DMS79 treated with DMSO at 0.1 percent for 48 hours (cell line): Measurements from ENCODE around the gene HFE.
"Not testable (repeated sequence)": the region's sequence is repeated elsewhere in the genome, so short reads cannot be mapped to it uniquely, and the experiment has no call there.

Experiments
- DNase-seq: peaks from one replicate; lab custom pipeline; 2025; lab: John Stamatoyannopoulos, UW

Gene HFE

GRCh38 chr6:26113570-26113969 is 26.3 kb downstream of the HFE start:
- DNase-seq, result no peak

GRCh38 chr6:26115226-26115625 is 28.0 kb downstream of the HFE start:
- DNase-seq, result no peak

GRCh38 chr6:26116267-26116666 is 29.0 kb downstream of the HFE start:
- DNase-seq, result no peak

- no peak for DNase-seq
These were observed 31.8 kb downstream of the HFE start for GRCh38 chr6:26118999-26119398.

GRCh38 chr6:26120115-26120514 is 32.9 kb downstream of the HFE start:
- not testable (repeated sequence) for DNase-seq

GRCh38 chr6:26120807-26121140 is 33.5 kb downstream of the HFE start:
- DNase-seq, result no peak

- no peak for DNase-seq
These were observed 34.1 kb downstream of the HFE start for GRCh38 chr6:26121141-26122004.

GRCh38 chr6:26122005-26122388 is 34.8 kb downstream of the HFE start:
- no peak for DNase-seq

- DNase-seq, result no peak
These were observed 35.2 kb downstream of the HFE start for GRCh38 chr6:26122402-26122792.

- DNase-seq, result peak; percentile 87
These were observed 35.8 kb downstream of the HFE start for GRCh38 chr6:26122793-26123674.

- DNase-seq, result no peak
These were observed 36.4 kb downstream of the HFE start for GRCh38 chr6:26123675-26123946.

GRCh38 chr6:26123947-26124780 is 36.9 kb downstream of the HFE start:
- DNase-seq, result peak; percentile 83

- no peak for DNase-seq
These were observed 37.8 kb downstream of the HFE start for GRCh38 chr6:26124781-26125685.

GRCh38 chr6:26126394-26127235 is 39.4 kb downstream of the HFE start:
- DNase-seq, result no peak

GRCh38 chr6:26128013-26128771 is 41.0 kb downstream of the HFE start:
- DNase-seq, result no peak

- DNase-seq, result no peak
These were observed 42.4 kb downstream of the HFE start for GRCh38 chr6:26129656-26130055.

GRCh38 chr6:26130581-26131249 is 43.5 kb downstream of the HFE start:
- no peak for DNase-seq

- DNase-seq, result no peak
These were observed 44.4 kb downstream of the HFE start for GRCh38 chr6:26131618-26132017.

GRCh38 chr6:26133730-26134129 is 46.5 kb downstream of the HFE start:
- no peak for DNase-seq
